Fibroblast of skin of abdomen (primary cell): ENCODE data around the gene B4GALNT3.
"Not testable (repeated sequence)": the region's sequence is repeated elsewhere in the genome, so short reads cannot be mapped to it uniquely, and the experiment has no call there.

Source experiments
- DNase-seq: peaks from one replicate; pipeline ENCODE4 v3.0.0-alpha.2; 2013

Gene B4GALNT3

DNA sequence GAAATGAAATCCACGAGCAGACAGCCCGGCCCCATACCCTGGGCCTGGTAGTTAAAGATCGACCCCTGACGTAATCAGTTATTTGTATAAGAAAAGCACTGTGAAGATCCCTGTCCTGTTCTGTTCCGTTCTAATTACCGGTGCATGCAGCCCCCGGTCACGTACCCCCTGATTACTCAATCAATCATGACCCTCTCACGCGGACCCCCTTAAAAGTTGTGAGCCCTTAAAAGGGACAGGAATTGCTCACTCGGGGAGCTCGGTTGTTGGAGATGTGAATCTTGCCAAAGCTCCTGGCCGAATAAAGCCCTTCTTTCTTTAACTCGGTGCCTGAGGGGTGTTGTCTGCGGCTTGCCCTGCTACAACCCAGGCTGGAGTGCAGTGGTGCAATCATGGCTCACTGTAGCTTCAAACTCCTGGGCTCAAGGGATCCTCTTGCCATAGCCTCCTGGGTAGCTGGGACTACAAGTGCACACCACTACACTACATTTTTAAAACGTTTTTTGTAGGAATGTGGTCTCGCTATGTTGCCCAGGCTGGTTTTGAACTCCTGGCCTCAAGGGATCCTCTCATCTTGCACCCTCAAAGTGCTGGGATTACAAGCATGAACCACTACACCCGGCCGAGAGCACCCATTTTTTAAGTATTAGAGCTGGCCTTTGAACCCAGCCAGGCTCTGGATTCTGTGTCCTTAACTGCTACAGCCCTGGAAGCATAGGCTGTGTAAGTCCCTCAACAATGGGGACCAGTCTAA lies 118.4 kb downstream of the B4GALNT3 start:
- not testable (repeated sequence) for DNase-seq

- DNase-seq: no peak
Observed at GRCh38 chr12:578748-579419, 119.1 kb downstream of the B4GALNT3 start.

GRCh38 chr12:579420-580110 lies 119.8 kb downstream of the B4GALNT3 start:
- no peak for DNase-seq

DNA sequence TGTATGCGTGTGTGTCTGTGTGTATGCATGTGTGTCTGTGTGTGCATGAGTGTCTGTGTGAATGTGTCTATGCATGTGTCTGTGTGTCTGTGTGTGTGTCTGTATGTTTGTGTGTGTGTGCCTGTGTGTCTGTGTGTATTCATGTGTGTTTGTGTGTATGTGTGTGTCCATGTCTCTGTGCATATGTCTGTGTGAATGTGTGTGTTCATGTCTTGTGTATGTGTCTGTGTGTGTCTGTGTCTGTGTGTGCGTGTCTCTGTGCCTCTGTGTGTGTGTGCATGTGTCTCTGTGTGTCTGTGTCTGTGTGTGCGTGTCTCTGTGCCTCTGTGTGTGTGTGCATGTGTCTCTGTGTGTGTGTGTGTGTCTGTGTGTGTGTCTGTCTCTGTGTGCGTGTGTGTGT lies 121.1 kb downstream of the B4GALNT3 start:
- no peak for DNase-seq

DNA sequence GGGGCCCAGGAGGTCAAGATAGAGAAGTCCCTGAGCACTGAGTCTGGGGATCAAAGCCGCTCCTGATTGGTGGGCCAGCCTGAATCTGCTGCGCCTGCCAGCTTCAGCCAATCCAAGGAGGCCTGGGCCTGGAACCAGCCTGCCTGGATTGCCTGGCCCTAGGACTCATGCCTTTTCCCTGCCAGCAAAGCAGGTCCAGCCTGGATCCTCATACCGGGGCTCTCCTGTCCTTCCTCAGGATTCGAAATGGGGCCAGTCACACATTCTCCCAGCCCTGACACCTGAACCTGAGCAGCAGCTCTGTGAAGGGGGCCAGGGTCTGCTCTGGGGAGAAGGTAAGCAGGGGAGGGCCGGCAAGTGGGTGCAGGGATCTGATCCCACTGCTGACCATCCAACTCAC lies 121.6 kb downstream of the B4GALNT3 start:
- no peak for DNase-seq

GRCh38 chr12:581746-582145 lies 122.0 kb downstream of the B4GALNT3 start:
- no peak for DNase-seq

DNA sequence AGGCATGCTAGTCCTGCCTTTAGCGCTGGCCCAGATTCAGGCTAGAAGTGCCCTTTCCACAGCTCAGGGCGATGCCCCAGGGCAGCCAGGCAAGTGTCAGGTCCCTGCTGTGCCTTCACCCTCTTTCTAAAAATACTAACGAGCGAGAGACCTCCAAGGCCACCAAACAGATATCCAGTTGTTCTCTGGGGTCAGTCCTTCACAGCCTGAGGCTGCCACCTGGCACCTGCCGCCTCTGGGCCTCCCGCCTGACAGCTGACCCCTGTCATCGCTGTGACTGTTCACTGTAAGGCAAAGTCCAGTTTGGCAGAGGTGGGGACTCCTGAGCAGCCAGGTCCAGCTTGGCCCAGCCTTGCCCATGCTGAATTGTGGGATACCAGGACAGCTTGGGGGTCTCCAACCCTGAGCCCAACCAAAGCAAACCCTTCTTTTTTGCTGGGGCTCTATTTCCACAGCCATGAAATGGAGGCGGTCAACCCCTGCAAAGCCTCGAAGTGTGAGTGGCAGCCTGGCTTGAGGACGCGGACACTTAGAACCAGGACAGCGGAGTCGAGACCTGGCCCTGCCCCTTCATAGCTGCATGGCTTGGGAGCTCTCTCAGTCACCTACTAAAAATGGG lies 123.6 kb downstream of the B4GALNT3 start:
- DNase-seq: no peak

GRCh38 chr12:585062-586061 lies 125.6 kb downstream of the B4GALNT3 start:
- no peak for DNase-seq

DNA sequence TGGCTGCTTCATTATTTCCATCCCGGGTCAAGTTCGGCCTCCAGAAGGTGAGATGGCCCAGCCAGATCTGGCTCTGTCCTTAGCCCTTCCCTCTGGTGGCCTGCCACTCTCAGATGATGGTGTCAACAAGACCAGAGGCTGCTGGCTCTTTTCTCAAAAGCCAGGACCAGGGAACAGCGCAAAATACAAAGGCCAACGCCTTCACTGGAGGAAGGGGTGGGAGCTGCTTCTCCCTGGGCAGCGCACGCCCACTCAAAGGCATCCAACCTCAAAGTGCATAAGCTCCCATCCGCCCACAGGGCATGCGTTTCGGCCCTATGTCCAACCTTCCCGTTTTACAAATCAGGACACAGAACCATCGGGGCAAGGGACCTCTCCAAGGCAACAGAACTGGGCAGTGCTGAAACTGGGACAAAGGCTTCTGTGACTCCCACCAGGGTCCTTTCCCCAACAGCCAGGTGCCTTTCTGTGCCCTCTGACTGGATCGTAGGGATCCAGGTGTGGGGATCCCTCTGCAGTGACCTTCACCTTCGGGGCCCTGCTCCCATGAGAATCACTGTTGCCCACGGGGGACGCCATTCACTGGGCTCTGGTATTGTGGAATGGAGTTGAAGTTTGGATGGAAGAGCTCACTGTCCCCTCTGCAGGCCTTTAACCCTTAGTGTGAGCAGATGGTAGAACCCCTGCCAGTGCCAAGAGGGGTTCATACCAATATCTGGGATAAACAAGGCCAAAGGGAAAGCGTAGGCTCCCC lies 126.8 kb downstream of the B4GALNT3 start:
- DNase-seq: no peak

DNA sequence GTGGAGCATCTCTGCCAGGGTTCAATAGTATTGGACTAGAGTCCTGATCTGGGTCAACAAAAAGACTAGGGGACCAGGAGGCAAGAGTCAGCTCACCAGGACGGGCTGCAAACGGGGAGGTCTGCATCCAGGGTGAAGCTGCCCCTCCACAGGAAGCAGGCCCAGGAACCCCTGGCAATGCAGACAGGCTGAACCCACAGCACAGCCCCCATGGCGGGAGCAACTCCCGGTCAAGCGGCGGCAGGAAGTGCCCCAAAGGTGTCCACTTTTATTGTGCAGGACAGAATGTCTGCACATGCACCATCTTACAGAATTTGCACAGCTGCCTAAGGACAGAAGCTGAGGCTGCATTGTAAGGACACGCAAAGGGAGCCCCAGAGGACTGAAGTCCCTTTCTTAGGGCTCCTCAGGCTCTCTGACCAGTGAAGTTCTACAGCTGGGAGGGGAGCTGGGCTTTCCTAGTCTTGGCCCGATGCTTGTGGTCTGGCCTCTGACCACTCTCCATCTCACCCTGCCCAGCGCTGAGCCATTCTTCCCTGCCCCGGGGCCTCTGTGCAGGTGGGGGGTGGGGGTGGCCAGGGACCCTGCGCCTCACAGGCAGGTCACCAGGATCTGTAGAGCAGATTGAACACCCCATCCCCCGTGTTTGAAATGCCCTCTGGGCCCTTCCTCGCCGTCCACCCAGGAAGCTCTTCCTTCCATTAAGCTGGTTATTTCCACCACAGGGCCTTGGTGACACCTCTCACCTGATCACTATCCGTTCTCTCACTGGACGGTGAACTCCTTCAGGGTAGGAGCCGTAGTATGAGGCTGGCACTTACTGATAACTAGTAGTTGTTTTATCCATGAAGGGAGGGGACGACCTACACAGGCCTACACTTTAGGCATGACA lies 127.6 kb downstream of the B4GALNT3 start:
- DNase-seq: no peak

DNA sequence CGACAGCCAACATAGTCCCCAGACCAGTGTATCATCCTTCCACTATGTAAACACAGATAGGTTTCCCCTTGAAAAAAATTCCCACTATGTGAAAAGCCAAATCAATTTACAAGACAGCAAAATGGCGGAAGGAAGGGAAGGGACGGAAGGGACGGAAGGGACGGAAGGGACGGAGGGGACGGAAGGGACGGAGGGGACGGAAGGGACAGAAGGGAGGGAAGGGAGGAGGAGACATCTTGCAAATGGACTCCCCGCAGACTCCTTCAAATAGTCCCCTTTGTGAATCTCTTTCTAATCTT lies 128.2 kb downstream of the B4GALNT3 start:
- DNase-seq: no peak

GRCh38 chr12:588646-589045 lies 128.9 kb downstream of the B4GALNT3 start:
- no peak for DNase-seq

- DNase-seq: no peak
Observed at GRCh38 chr12:590206-590750, 130.5 kb downstream of the B4GALNT3 start.

GRCh38 chr12:591167-592023 lies 131.7 kb downstream of the B4GALNT3 start:
- no peak for DNase-seq

DNA sequence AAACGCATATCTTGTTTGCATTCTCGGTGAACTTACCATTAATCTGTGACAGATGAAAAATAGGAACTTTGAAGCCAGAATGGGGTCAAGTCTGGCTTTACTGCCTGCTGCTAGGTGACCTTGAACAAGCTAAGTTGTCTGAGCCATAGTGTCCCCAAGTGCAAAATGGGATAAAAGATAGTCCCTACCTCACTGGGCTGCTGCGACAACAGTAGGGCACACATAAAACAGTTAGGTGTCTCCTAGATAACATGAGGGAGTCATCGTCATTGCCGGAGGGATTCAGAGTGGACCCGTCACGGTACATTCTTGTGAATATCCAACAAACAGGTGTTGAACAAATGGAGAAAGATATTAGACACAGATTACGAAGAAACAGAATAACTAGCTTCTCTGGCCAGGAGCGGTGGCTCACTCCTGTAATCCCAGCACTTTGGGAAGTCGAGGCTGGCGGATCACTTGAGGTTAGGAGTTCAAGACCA lies 132.3 kb downstream of the B4GALNT3 start:
- DNase-seq: no peak

DNA sequence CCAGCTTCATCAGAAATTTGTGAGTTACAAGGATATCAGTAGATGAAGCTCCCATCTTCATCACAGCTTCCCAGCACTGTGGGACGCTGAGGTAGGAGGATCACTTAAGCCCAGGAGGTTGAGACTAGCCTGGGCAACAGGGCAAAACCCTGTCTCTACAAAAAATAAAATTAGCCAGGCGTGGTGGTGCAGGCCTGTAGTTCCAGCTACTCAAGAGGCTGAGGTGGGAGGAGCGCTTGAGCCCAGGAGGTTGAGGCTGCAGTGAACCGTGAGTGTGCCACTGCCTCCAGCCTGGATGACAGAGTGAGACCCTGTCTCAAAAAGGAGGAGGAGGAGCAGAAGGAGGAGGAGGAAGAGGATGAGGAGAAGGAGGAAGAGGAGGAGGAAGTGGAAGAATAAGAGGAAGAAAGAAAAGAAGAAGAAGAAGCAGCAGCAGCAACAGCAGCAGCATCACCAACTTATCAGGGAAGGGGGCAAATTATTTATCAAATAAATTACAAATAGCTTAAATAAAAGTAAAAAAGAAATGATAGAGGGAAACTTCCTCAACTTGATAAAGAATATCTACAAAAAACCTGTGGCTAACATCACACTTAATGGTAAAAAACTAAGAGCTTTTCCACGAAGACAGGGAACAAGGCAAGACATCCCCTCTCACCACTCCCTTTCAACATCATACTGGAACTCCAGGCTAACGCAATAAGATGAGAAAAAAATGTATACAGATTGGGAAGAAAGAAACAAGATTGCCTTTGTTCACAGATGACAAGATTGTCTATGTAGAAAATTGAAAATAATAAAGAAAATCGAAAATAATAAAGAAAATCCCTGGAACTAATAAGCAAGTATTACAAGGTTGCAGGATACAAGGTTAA lies 133.9 kb downstream of the B4GALNT3 start:
- no peak for DNase-seq

DNA sequence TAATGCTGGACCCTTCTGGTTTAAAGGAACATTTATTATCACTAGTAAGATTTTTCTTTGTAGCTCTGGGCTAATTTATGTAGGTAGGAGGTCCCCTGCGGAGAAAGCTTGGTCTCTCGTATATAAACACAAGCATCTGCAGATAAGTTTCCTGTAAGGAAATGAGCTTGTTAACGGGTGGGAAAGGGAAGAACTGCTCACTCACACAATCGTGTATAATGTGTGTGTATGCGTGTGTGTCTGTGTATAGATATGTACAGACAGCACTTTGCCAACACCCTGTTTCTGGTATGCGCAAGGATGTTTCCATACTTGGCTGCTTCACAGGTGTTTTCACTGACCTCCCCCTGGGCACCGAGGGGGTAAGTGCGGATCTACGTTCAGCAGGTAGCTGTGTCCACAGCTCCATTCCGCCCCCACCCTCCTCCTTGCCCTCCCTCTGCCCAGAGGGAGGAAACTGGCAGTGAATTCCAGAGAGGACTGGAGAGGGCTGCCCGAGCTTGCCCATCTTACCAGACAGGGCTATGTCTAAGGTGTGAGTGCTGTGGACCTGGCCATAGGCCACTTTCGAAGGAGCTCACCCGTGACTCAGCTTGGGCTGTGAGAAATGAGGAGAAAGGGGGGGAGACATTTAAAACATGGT lies 138.3 kb downstream of the B4GALNT3 start:
- DNase-seq: no peak
